ENCODE data around the gene FAM180B. TPM values are rescaled to one million over a fixed set of nuclear protein-coding genes. Genes with fewer than 3 reads are reported as not detected.

The FAM180B gene
- total and polyA plus RNA-seq, 2 of the 4 experiments (the other 2 are of a cell fraction), result not detected

GRCh38 chr11:47589977-47590861, 3.7 kb downstream of the FAM180B start (continued):
- TF ChIP-seq ELK1 (IDR thresholded peaks at IDR 0.05; ENCODE audit: borderline replicate concordance, low read depth, low read length) (no peak), POLR2A (IDR thresholded peaks at IDR 0.05; ENCODE audit: low read depth, low read length) (no peak)

GRCh38 chr11:47591764-47592163, 5.3 kb downstream of the FAM180B start:
- POLR2A ChIA-PET (ENCODE audit: unreplicated experiment), result no interaction called here
- Histone ChIP-seq H2BK5ac (ENCODE audit: low read depth, low read length, poor library complexity, severe bottlenecking) (no peak overlapping the region), H3K27ac (ENCODE audit: insufficient read depth, low read length) (no peak overlapping the region), H3K23ac (ENCODE audit: low read depth, low read length) (no peak overlapping the region), H3K14ac (replicated peaks; ENCODE audit: low read depth, low read length) (no peak overlapping the region), H4K91ac (ENCODE audit: insufficient read depth, low read depth, low read length) (no peak overlapping the region), H4K5ac (ENCODE audit: low read depth, low read length) (no peak overlapping the region), H3K4ac (ENCODE audit: low read depth, low read length) (no peak overlapping the region), H2AFZ (replicated peaks; ENCODE audit: low read length, poor library complexity) (no peak overlapping the region), H4K20me1 (ENCODE audit: insufficient read depth, low read length) (no peaks in the 10 kb centered on the region), H2AK9ac (replicated peaks; ENCODE audit: low read depth, low read length, poor library complexity) (no peak overlapping the region), H2AK5ac (ENCODE audit: low read depth, low read length) (no peak overlapping the region), H2BK120ac (ENCODE audit: low read depth, low read length) (no peak overlapping the region), H3K36me3 (ENCODE audit: control insufficient read depth, insufficient read depth, low read length) (no peaks in the 10 kb centered on the region), H3K4me2 (ENCODE audit: low read depth, low read length) (no peak overlapping the region), H4K8ac (ENCODE audit: low read depth in 2 of 2, low read length in 2 of 2) (no peak overlapping the region), H3K4me3 (ENCODE audit: insufficient read depth, low read depth, low read length) (no peak overlapping the region), H3K27me3 (ENCODE audit: control insufficient read depth, insufficient read depth, low read length) (peaks cover 57% of the 10 kb centered on the region), H2BK15ac (ENCODE audit: low read depth, low read length) (no peak overlapping the region), H3K9me3 (ENCODE audit: control insufficient read depth, insufficient read depth, low read length) (peaks cover 3% of the 10 kb centered on the region), H2BK20ac (ENCODE audit: low read depth, low read length) (no peak overlapping the region), H3K9me1 (ENCODE audit: insufficient read depth, low read length) (no peaks in the 10 kb centered on the region), H3K9ac (ENCODE audit: low read depth, low read length) (no peak overlapping the region), H3K79me1 (ENCODE audit: low read depth in 1 of 2, low read length in 2 of 2) (no peaks in the 10 kb centered on the region), H3K4me1 (ENCODE audit: control insufficient read depth, insufficient read depth, low read length) (no peaks in the 10 kb centered on the region), H3K18ac (ENCODE audit: low read depth, low read length) (no peak overlapping the region), H3K56ac (ENCODE audit: extremely low read depth, insufficient read depth, low read length) (no peak overlapping the region)
- WGBS, 2 experiments (ENCODE audit: extremely low coverage in 2 of 2, insufficient read length in 1 of 2), result no CpG with 5 or more reads among the region's 7 CpGs
- intact Hi-C loops (cut with micrococcal nuclease), result no loop called here
- CTCF ChIA-PET, result no interaction called here
- DNase-seq (no peak), ATAC-seq (ENCODE audit: low read depth) (no peak)
- in situ Hi-C loops (cut with MboI; ENCODE audit: low sequenced_read_pairs), result no loop called here
- no peak for TF ChIP-seq MXI1 (IDR thresholded peaks at IDR 0.05; ENCODE audit: borderline replicate concordance, low read depth, low read length)
- no peak for TF ChIP-seq CTCF (conservative IDR thresholded peaks at IDR 0.05; ENCODE audit: low read depth, low read length)
- no peak for TF ChIP-seq BHLHE40 (IDR thresholded peaks at IDR 0.05; ENCODE audit: low read depth, low read length)
- TF ChIP-seq CHD1 (IDR thresholded peaks at IDR 0.05; ENCODE audit: low read depth, low read length), result no peak
- TF ChIP-seq USF2 (IDR thresholded peaks at IDR 0.05; ENCODE audit: low read depth, low read length), result no peak
- BruUV-seq (replicated peaks), result no TSS peak
- dilution Hi-C loops (cut with HindIII; ENCODE audit: low sequenced_read_pairs, unreplicated experiment), result no loop called here
